GM19240 (cell line): Measurements from ENCODE around the gene DMTF1.
"Not testable (repeated sequence)": the region's sequence is repeated elsewhere in the genome, so short reads cannot be mapped to it uniquely, and the experiment has no call there.

Experiments used
- DNase-seq: peaks from one replicate; pipeline ENCODE4 v3.0.0; 2011; ENCODE audit warnings: low spot score; ENCODE audit not compliant: insufficient read length

Gene DMTF1

GRCh38 chr7:87220026-87220733 lies 67.9 kb downstream of the DMTF1 start:
- DNase-seq, result no peak

- no peak for DNase-seq
Observed at GRCh38 chr7:87220734-87221215, 68.5 kb downstream of the DMTF1 start.

- DNase-seq, result no peak
Observed at GRCh38 chr7:87223666-87224065, 71.4 kb downstream of the DMTF1 start.

GRCh38 chr7:87225696-87226095 lies 73.4 kb downstream of the DMTF1 start:
- DNase-seq, result no peak

GRCh38 chr7:87226495-87226894 lies 74.2 kb downstream of the DMTF1 start:
- DNase-seq, result no peak

GRCh38 chr7:87231258-87231657 lies 79.0 kb downstream of the DMTF1 start:
- DNase-seq, result no peak

- no peak for DNase-seq
Observed at GRCh38 chr7:87231711-87232110, 79.5 kb downstream of the DMTF1 start.

GRCh38 chr7:87234949-87235348 lies 82.7 kb downstream of the DMTF1 start:
- no peak for DNase-seq

GRCh38 chr7:87238464-87239051 lies 86.3 kb downstream of the DMTF1 start:
- DNase-seq, result not testable (repeated sequence)

GRCh38 chr7:87245671-87246070 lies 93.4 kb downstream of the DMTF1 start:
- not testable (repeated sequence) for DNase-seq
